HL-60 (cell line): Measurements from ENCODE around the gene GPR26.
"Not testable (repeated sequence)": the region's sequence is repeated elsewhere in the genome, so short reads cannot be mapped to it uniquely, and the experiment has no call there.

Experiments
- GABPA ChIP-seq: IDR thresholded peaks from 2 replicates; pipeline ENCODE4 v1.6.1; 2012; ENCODE audit warnings: low read depth
- POLR2AphosphoS5 ChIP-seq: IDR thresholded peaks from 2 replicates; pipeline ENCODE4 v1.6.1; 2012; ENCODE audit warnings: low read depth
- SPI1 ChIP-seq: IDR thresholded peaks from 2 replicates; pipeline ENCODE4 v1.6.1; 2012; ENCODE audit warnings: low read depth, mild to moderate bottlenecking, borderline replicate concordance
- TF ChIP-seq, protein P1 (sequence below): IDR thresholded peaks from one replicate; pipeline ENCODE4 v1.5.1; 2011; ENCODE audit warnings: low read length, control low read depth, inconsistent platforms; ENCODE audit not compliant: insufficient read depth
- TF ChIP-seq, protein P2 (sequence below): IDR thresholded peaks from 2 replicates; pipeline ENCODE4 v1.6.1; 2012; ENCODE audit warnings: low read depth; ENCODE audit not compliant: insufficient replicate concordance

DNA sequence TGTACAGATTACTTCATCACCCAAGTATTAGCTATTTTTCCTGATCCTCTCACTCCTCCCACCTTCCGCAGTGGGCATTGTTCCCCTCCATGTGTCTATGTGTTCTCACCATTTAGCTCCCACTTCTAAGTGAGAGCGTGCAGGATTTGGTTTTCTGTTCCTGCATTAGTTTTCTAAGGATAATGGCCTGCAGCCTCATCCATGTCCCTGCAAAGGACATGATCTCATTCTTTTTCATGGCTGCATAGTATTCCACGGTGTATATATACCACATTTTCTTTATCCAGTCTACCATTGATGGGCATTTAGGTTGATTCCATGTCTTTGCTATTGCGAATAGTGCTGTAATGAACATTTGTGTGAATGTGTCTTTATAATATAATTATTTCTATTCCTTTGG, 70.8 kb downstream of the GPR26 start:
- TF ChIP-seq, protein P1, sequence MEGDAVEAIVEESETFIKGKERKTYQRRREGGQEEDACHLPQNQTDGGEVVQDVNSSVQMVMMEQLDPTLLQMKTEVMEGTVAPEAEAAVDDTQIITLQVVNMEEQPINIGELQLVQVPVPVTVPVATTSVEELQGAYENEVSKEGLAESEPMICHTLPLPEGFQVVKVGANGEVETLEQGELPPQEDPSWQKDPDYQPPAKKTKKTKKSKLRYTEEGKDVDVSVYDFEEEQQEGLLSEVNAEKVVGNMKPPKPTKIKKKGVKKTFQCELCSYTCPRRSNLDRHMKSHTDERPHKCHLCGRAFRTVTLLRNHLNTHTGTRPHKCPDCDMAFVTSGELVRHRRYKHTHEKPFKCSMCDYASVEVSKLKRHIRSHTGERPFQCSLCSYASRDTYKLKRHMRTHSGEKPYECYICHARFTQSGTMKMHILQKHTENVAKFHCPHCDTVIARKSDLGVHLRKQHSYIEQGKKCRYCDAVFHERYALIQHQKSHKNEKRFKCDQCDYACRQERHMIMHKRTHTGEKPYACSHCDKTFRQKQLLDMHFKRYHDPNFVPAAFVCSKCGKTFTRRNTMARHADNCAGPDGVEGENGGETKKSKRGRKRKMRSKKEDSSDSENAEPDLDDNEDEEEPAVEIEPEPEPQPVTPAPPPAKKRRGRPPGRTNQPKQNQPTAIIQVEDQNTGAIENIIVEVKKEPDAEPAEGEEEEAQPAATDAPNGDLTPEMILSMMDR: not testable (repeated sequence)
- not testable (repeated sequence) for TF ChIP-seq GABPA, POLR2AphosphoS5, SPI1
- TF ChIP-seq, protein P2, sequence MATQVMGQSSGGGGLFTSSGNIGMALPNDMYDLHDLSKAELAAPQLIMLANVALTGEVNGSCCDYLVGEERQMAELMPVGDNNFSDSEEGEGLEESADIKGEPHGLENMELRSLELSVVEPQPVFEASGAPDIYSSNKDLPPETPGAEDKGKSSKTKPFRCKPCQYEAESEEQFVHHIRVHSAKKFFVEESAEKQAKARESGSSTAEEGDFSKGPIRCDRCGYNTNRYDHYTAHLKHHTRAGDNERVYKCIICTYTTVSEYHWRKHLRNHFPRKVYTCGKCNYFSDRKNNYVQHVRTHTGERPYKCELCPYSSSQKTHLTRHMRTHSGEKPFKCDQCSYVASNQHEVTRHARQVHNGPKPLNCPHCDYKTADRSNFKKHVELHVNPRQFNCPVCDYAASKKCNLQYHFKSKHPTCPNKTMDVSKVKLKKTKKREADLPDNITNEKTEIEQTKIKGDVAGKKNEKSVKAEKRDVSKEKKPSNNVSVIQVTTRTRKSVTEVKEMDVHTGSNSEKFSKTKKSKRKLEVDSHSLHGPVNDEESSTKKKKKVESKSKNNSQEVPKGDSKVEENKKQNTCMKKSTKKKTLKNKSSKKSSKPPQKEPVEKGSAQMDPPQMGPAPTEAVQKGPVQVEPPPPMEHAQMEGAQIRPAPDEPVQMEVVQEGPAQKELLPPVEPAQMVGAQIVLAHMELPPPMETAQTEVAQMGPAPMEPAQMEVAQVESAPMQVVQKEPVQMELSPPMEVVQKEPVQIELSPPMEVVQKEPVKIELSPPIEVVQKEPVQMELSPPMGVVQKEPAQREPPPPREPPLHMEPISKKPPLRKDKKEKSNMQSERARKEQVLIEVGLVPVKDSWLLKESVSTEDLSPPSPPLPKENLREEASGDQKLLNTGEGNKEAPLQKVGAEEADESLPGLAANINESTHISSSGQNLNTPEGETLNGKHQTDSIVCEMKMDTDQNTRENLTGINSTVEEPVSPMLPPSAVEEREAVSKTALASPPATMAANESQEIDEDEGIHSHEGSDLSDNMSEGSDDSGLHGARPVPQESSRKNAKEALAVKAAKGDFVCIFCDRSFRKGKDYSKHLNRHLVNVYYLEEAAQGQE: not testable (repeated sequence)
